GM12891 (cell line): ENCODE data around the gene SULT4A1.
"Not testable (repeated sequence)": the region's sequence is repeated elsewhere in the genome, so short reads cannot be mapped to it uniquely, and the experiment has no call there.

ENCODE experiments used
- DNase-seq: peaks from one replicate; pipeline ENCODE4 v3.0.0; 2011; ENCODE audit warnings: low spot score; ENCODE audit not compliant: insufficient read length
- FAIRE-seq: peaks from 2 replicates; lab custom pipeline; 2011; peaks lifted over from hg19 to GRCh38; lab: Jason Lieb, UNC
- PAX5 ChIP-seq: IDR thresholded peaks from 2 replicates; pipeline ENCODE4 v1.6.1; 2011; ENCODE audit warnings: low read length, moderate library complexity, mild to moderate bottlenecking; ENCODE audit not compliant: insufficient read depth, severe bottlenecking
- POLR2A ChIP-seq: IDR thresholded peaks from 2 replicates; pipeline ENCODE4 v1.6.1; 2011; ENCODE audit warnings: low read depth, low read length, control low read depth
- POLR2AphosphoS5 ChIP-seq: IDR thresholded peaks from 2 replicates; pipeline ENCODE4 v1.6.1; 2011; ENCODE audit warnings: low read depth, low read length, control low read depth
- POU2F2 ChIP-seq: IDR thresholded peaks from 2 replicates; pipeline ENCODE4 v1.6.1; 2011; ENCODE audit warnings: low read depth, mild to moderate bottlenecking, control low read depth, low read length, moderate library complexity
- SPI1 ChIP-seq: IDR thresholded peaks from 2 replicates; pipeline ENCODE4 v1.6.1; 2011; ENCODE audit warnings: low read depth, low read length, control low read depth
- TAF1 ChIP-seq: IDR thresholded peaks from 2 replicates; pipeline ENCODE4 v1.6.1; 2011; ENCODE audit warnings: low read depth, low read length, control low read depth

The SULT4A1 gene

GRCh38 chr22:43880541-43880991, 18.3 kb upstream of the SULT4A1 start:
- TF ChIP-seq POLR2AphosphoS5 (no peak), POU2F2 (no peak), PAX5 (no peak), TAF1 (no peak), POLR2A (no peak), SPI1 (no peak)
- DNase-seq: no peak
- FAIRE-seq: no peak

GRCh38 chr22:43879901-43880540, 17.7 kb upstream of the SULT4A1 start:
- TF ChIP-seq POLR2AphosphoS5 (no peak), POLR2A (no peak), SPI1 (no peak), PAX5 (no peak), TAF1 (no peak), POU2F2 (no peak)
- FAIRE-seq (no peak), DNase-seq (no peak)

DNA sequence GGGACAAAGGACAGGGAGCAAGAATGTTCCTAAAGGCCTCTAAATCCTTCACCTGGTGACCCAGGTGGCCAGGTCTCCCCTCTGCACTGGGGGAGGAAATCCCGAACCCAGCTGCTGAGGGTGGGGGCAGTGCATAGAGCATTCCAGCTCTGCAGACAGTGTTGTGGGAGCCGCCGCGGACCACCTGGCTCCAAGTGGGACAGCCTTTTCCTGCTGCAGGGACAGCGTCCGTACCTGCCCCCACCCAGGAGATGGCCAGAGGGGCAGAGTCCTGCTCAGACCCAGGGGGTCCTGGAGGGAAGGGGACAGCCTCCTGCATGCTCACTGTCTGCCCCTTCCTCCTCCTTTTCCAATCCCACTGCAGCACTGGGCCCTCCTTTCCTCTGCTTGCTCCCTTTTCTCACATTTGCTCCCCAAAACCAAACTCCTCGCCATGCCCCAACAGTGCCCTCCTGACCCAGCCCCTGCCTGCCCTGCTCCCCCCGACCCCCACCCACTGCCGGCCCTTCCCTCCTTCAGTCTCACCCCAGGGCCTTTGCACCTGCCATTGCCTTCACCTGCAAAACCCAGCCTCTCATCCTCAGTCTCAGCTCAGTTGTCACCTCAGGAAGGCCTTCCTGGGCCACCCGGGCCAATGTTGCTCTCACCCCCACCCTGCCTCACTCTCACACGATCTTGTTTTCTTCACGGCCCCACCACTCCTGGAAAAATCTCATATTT, 16.7 kb upstream of the SULT4A1 start:
- FAIRE-seq (no peak), DNase-seq (no peak)
- TF ChIP-seq PAX5 (no peak), TAF1 (no peak), POLR2AphosphoS5 (no peak), POU2F2 (no peak), SPI1 (no peak), POLR2A (no peak)

GRCh38 chr22:43878079-43878795, 15.9 kb upstream of the SULT4A1 start:
- no peak for FAIRE-seq
- TF ChIP-seq POLR2A (no peak), SPI1 (no peak), TAF1 (no peak), POLR2AphosphoS5 (no peak), POU2F2 (no peak), PAX5 (no peak)
- no peak for DNase-seq

DNA sequence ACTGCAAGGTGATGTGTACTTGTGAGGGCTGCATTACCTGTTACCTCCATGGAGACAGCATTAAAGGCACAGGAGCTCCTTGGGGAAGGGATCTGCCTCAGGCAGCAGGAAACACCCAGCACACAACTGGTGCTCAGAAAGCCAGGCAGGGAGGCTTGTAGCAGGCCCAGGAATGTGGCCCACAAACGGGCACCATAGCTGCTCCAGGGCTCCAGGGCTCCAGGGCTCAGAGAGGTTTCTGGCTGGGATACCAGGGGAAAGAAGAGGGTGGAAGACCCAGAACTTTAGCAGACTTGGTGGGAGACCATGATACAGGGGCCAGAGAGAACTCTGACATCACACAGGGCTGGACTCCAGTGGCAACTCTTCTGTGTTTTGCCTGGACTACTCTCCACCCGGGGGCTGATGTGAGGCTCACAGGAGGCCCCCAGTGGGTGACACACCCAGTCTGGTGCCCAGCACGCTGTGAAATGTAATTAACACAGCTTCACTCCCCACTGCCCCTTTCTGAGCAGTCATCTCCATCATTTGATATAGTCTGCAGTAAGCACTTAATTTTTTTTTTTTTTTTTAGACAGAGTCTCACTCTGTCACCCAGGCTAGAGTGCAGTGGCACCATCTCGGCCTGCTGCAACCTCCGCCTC, 14.7 kb upstream of the SULT4A1 start:
- DNase-seq (no peak), FAIRE-seq (no peak)
- TF ChIP-seq POLR2A (no peak), POLR2AphosphoS5 (no peak), TAF1 (no peak), SPI1 (no peak), PAX5 (no peak), POU2F2 (no peak)

GRCh38 chr22:43869799-43870198, 7.5 kb upstream of the SULT4A1 start:
- DNase-seq (no peak), FAIRE-seq (no peak)
- no peak for TF ChIP-seq POU2F2
- TF ChIP-seq POLR2AphosphoS5: no peak
- no peak for TF ChIP-seq PAX5
- no peak for TF ChIP-seq SPI1
- TF ChIP-seq POLR2A: no peak
- no peak for TF ChIP-seq TAF1

DNA sequence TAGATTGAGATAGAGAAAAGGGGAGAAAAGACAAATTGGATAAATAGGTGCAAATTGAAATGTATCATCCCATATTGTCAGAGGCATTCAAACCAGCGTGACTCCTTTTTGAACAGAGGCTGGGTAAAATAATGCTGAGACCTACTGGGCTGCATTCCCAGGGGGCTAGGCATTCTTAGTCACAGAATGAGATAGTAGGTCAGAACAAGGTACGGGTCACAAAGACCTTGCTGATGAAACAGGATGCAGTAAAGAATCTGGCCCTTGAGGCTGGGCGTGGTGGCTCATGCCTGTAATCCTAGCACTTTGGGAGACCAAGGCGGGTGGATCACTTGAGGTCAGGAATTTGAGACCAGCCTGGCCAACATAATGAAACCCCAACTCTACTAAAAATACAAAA, 6.7 kb upstream of the SULT4A1 start:
- DNase-seq, FAIRE-seq: not testable (repeated sequence)

DNA sequence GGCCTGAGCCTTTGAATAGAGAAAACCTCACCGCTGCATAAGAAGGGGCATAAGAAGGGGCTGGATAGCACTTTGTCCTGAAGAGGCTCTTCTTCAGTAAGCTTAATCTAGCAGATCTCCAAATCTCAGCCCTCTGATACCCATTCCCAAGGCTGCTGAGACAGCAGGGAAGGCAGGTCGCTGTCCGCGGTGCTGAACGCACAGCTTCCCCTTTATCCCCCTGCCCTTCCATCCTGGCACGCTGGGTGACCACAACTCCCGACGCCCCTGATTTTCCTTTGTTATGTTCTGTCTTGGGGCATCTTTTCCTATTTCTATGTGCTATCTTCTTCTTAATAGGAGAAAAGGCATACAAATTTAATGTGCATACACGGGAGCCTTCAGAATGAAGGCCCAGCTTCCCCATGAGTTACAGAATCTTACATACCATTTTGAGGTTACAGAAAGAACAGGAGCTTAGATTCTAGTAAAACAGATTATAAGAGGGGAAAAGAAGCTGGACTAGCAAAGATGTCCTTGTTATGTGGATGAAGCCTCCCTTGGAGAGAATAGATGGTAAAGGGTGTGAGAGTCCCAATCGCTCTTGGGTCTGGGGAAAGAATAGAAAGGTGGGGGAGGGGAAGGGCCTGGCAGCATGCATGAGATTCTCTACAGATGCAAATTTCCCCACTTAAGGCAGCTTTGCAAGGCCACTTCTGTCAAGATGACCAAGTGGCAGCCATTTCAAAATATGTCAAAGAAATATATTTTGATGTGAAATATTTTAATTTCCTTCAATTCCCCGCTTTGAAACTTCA, 5.7 kb upstream of the SULT4A1 start:
- DNase-seq: no peak
- TF ChIP-seq TAF1: no peak
- no peak for FAIRE-seq

DNA sequence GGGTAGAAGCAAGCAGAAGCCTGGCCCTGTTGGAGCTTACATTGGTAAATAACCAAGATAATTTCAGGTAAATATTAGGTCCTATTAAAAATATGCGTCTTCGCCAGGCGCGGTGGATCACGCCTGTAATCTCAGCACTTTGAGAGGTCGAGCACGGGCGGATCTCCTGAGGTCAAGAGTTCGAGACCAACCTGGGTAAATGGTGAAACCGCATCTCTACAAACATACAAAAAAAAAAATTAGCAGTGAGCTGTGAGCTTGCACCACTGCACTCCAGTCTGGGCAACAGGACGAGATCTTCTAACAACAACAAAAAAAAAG, 529 bp upstream of the SULT4A1 start:
- TF ChIP-seq POLR2A: no peak
- TF ChIP-seq POLR2AphosphoS5: no peak
- no peak for TF ChIP-seq PAX5
- no peak for TF ChIP-seq SPI1
- no peak for TF ChIP-seq POU2F2
- no peak for TF ChIP-seq TAF1
- FAIRE-seq (no peak), DNase-seq (no peak)

DNA sequence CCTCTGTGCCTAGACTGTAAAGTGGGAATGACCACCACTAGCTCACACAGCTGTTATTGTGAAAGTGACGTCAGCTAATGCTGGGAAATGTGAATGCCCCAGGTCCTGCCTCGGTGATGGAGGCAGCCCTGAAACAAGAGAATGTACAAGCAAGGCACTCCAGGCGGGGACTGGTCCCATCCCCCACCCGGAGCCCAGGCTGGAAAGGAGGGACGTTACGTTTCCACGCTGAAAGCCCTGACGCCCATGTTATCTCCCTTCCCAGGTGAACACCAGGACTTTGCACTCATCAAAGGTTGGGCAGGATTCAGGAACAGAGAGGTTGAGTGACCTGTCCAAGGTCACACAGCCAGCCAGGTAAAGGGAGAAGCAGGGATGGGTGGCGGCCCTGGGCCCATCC, 784 bp downstream of the SULT4A1 start:
- DNase-seq (no peak), FAIRE-seq (no peak)
- TF ChIP-seq PAX5 (no peak), POLR2AphosphoS5 (no peak), SPI1 (no peak), POLR2A (no peak), TAF1 (no peak), POU2F2 (no peak)

DNA sequence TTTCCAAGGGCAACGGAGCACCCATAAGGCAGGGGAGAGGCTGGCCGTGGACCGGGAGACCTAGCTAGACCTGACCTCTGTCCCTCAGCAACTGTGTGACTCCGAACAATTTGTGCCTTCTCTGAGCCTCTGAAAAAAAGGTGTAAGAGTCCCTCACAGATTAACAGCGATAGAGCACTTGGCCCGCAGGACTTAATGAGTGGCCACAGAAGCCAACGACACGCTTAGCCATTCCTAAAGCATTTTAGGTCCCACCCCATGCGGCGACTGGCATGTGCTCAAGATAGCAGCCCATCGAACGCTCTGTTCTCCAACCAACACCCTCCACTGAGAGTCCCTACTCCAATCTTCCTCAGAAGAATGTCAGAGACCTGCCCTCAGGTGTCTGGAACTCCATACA, 1.5 kb downstream of the SULT4A1 start:
- no peak for TF ChIP-seq TAF1
- TF ChIP-seq POU2F2: no peak
- no peak for TF ChIP-seq SPI1
- no peak for TF ChIP-seq PAX5
- TF ChIP-seq POLR2A: no peak
- no peak for TF ChIP-seq POLR2AphosphoS5
- no peak for DNase-seq
- no peak for FAIRE-seq
